Activated CD4-positive, alpha-beta T cell treated with anti-CD3 and anti-CD28 coated beads, Interleukin-2, amount 50 U/mL, for 24 hours (primary cell): Measurements from ENCODE around the gene CPEB1.

Experiments
- DNase-seq, 2 donors: peaks; one replicate each; pipeline ENCODE4 v3.0.0-alpha.2; 2020; ENCODE audit warnings: low read depth in 1 of 2, low spot score in 1 of 2

CPEB1 gene

GRCh38 chr15:82595766-82596165 is 51.4 kb downstream of the CPEB1 start:
- no peak for DNase-seq

DNA sequence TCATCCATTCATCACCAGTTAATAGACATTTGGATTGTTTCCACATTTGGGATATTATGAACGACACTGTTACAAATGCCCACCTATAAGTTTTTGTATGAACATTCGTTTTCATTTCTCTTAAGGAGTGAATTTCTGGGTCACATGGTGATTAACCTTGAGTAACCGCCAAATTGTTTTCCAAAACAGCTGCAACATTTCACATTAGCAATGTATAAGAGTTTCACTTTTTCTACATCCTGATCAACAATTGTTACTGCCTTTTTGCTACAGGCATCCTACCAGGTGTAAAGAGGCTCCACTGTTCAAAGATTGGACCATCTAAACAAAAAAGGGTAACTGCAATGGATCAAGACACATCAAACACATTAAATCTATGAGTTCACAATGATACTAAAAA is 52.0 kb downstream of the CPEB1 start:
- no peak for DNase-seq

DNA sequence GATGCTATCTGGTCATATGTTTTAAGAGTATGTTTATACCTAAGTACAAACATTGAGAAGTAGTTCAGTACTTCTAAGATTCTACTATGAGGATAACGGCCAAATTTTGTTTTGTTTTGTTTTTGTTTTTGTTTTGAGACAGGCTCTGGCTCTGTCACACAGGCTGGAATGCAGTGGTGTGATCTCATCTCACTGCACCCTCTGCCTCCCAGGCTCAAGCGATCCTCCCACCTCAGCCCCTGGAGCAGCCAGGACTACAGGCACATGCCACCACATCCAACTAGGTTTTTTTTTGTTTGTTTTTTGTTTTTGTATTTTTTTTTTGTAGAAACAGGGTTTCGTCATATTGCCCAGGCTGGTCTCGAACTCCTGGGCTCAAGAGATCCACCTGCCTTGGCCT is 59.4 kb downstream of the CPEB1 start:
- DNase-seq = no peak

DNA sequence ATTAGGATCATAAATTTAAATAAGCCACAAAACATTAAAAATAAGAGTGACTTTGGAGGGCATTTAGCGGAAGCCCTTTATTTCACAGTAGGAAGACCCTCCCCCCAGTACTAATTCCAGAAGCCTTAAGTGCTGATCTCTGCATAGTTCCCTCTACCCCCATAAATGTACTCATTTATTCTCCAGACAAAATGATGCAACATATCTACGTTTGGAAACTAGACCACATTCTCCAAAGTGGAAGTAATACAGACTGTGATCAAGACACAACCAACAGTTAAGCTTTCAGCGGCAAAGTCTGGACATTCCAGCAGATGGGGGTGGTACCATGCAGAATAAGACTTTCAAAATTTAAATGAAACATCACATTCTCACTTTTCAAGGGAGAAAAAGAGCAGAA is 62.1 kb downstream of the CPEB1 start:
- no peak for DNase-seq

GRCh38 chr15:82580713-82581112 is 66.5 kb downstream of the CPEB1 start:
- no peak for DNase-seq

- no peak for DNase-seq
Observed at GRCh38 chr15:82575335-82575734, 71.8 kb downstream of the CPEB1 start.

GRCh38 chr15:82572986-82573385 is 74.2 kb downstream of the CPEB1 start:
- no peak for DNase-seq

GRCh38 chr15:82572311-82572710 is 74.9 kb downstream of the CPEB1 start:
- DNase-seq = no peak

- no peak for DNase-seq
Observed at GRCh38 chr15:82571722-82572222, 75.4 kb downstream of the CPEB1 start.

DNA sequence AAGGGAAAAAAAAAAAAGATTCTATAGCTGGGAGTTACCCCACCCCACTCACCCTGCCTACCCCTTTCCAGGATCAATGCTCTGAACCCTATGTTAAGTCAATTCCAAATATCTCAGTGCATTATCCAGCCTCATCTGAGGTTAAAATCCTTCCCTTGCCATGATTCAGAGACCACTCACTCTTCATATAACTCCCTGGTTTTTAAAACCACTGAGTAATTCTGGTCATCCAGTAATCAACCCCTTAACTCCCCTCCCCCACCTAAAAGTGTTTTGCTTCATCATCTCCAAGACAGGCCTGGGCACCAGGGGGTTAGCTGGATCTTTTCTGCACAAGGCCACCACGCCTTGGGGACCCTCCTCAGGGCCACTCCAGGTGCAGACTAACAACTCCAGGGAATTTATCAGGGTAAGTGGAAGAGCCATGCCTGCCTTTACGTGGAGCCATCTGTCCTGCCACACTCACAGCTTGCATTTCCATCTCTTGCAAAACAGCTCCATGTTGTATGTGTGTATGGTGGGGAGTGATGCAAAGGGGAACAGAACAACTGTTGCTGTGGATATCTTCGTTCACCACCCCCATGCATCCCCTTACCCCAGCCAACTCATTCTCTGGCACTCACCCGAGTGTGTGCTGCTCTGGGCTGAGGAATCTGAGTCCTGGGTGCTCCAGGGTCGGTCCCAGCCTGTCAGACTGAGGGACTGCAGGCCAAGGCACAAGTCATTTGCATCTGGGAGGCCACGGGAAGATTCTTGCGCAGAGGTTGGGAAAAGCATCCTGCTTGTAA is 76.2 kb downstream of the CPEB1 start:
- DNase-seq = no peak

GRCh38 chr15:82569834-82570233 is 77.3 kb downstream of the CPEB1 start:
- no peak for DNase-seq

- DNase-seq = no peak
Observed at GRCh38 chr15:82568986-82569385, 78.2 kb downstream of the CPEB1 start.

- no peak for DNase-seq
Observed at GRCh38 chr15:82567661-82568060, 79.5 kb downstream of the CPEB1 start.

- no peak for DNase-seq
Observed at GRCh38 chr15:82566690-82567089, 80.5 kb downstream of the CPEB1 start.

DNA sequence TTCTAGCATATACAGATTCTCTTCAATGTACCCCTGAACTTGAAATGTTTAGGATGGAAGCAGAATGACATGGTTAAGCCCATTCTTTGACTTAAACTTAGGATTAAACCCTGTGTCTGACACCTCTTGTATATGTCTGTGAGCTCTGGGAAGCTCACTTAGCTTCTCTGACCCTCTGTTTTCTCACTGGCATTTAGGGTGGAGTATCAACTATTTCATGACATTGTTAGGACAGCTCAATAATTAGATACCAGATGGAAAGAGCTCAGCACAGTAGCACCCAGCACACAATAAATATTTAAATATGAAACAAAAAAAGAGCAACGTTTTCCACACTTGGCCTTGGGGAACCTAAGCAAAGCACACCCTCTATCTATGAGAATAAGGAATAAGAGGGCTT is 88.7 kb downstream of the CPEB1 start:
- no peak for DNase-seq

GRCh38 chr15:82556315-82557035 is 90.7 kb downstream of the CPEB1 start:
- no peak for DNase-seq

- DNase-seq = no peak
Observed at GRCh38 chr15:82554849-82555248, 92.3 kb downstream of the CPEB1 start.

DNA sequence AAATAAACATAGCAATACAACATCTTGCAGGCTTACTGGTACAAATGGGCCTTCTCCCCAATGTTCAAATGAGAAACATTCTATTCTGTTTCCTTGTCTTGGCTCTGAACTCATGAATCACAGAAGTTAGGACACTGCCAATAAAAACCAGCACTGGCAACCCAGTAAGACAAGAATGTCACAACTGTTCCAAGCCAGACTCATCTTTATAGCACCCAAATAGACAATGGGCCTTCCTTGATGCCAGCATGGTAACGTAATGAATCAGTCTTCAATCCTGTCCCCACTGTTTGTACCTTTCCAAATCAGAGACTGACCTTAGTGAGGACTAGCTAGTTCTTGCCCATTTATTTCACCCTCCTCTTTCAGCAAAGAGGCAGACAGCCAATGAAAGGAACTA is 92.8 kb downstream of the CPEB1 start:
- DNase-seq = no peak

DNA sequence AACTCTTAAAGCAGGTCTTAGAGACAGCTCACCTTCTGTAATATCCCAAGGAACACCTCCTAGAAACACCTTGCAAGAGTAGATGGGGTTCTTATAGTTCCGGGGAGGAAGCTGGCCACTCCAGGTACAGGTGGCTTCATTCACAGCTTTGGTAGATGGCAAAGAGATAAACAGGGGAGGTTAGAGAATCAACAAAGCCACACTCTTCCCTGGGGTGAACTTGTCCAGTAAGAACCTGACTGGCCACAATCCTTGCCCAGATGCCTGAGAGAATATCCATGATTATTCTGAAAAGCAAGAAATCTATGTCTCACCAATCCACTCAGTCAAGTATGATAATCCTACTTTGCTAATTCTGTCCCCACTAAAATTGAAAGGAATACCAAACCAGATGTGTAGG is 93.3 kb downstream of the CPEB1 start:
- no peak for DNase-seq

DNA sequence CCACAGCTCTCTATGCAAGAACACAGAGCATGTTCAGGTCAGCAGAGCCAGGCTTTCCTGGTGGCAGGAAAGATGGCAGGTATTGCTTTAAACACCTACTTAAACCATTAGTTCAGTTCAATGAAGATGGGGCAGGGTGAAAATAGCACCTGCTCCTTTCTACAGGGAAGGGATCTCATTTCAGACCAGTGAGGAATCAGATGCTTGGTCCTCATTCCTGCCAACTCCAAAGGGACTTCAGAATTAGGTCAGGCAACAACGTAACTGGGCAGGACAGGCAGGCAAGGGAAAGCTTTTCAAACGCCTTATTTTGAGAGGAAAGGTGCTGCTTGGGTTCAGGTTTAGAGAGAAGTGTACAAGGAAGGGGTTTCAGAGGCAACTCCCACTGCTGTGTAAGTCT is 94.3 kb downstream of the CPEB1 start:
- no peak for DNase-seq

GRCh38 chr15:82551646-82552247 is 95.4 kb downstream of the CPEB1 start:
- DNase-seq = no peak

DNA sequence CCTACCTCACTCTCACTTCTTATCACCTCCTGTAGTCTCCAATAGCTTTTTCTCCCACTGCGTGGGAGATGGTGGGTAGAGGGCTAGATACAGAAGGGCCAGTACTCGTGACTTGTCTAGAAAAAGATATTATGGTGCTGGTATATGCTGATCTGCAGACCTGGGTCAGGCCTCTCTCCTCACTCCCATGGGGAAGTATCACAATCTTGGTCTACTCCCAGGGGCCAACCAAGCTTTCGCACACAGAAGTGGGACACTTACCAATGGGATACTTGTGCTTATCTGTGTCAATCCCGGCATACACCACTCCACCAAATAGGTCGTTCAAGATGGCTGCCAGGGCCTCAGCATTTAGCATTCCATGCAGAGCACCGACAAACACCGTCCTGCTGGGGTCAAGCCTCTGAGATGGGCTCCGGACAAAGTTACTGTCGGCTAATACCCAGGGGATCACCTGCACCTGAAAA is 97.9 kb downstream of the CPEB1 start:
- DNase-seq = no peak
